Activated CD8-positive, alpha-beta memory T cell treated with anti-CD3 and anti-CD28 coated beads, Interleukin-2, amount 50 U/mL, for 48 hours (primary cell): Measurements from ENCODE around the gene NAB2.
"Not testable (repeated sequence)": the region's sequence is repeated elsewhere in the genome, so short reads cannot be mapped to it uniquely, and the experiment has no call there.

Source experiments
- DNase-seq: peaks from one replicate; pipeline ENCODE4 v3.0.0-alpha.2; 2020

The NAB2 gene

GRCh38 chr12:57088354-57089270, at the start of gene NAB2:
Gene NAB2 (plus strand): TSS chr12:57089114. CDS start chr12:57089272, 158 bp downstream.
- DNase-seq, result peak; percentile 91

- no peak for DNase-seq
These were observed 48.7 kb upstream of the NAB2 start for GRCh38 chr12:57040211-57040610.

GRCh38 chr12:57040750-57041149, 48.2 kb upstream of the NAB2 start:
- DNase-seq, result no peak

- DNase-seq, result no peak
These were observed 46.2 kb upstream of the NAB2 start for GRCh38 chr12:57042695-57043094.

- DNase-seq, result no peak
These were observed 44.4 kb upstream of the NAB2 start for GRCh38 chr12:57044468-57044867.

GRCh38 chr12:57044889-57045288, 44.0 kb upstream of the NAB2 start:
- DNase-seq, result no peak

GRCh38 chr12:57046086-57046791, 42.7 kb upstream of the NAB2 start:
- DNase-seq, result no peak

- DNase-seq, result peak; percentile 79
These were observed 41.7 kb upstream of the NAB2 start for GRCh38 chr12:57046947-57047890.

GRCh38 chr12:57047981-57048380, 40.9 kb upstream of the NAB2 start:
- no peak for DNase-seq

- no peak for DNase-seq
These were observed 40.3 kb upstream of the NAB2 start for GRCh38 chr12:57048423-57049118.

GRCh38 chr12:57049119-57049446, 39.8 kb upstream of the NAB2 start:
- no peak for DNase-seq

GRCh38 chr12:57049890-57050289, 39.0 kb upstream of the NAB2 start, which contains the start of gene MYO1A:
Gene MYO1A (minus strand): TSS chr12:57050129. CDS start chr12:57048323, 1,806 bp downstream.
- DNase-seq, result no peak

GRCh38 chr12:57051011-57051410, 37.9 kb upstream of the NAB2 start:
- DNase-seq, result no peak

GRCh38 chr12:57053146-57053545, 35.8 kb upstream of the NAB2 start:
- not testable (repeated sequence) for DNase-seq

GRCh38 chr12:57053901-57054300, 35.0 kb upstream of the NAB2 start:
- not testable (repeated sequence) for DNase-seq

GRCh38 chr12:57055824-57056223, 33.1 kb upstream of the NAB2 start:
- no peak for DNase-seq

GRCh38 chr12:57057067-57057751, 31.7 kb upstream of the NAB2 start:
- no peak for DNase-seq

GRCh38 chr12:57058454-57058853, 30.5 kb upstream of the NAB2 start:
- DNase-seq, result no peak

GRCh38 chr12:57063991-57064685, 24.8 kb upstream of the NAB2 start:
- no peak for DNase-seq

GRCh38 chr12:57066245-57066644, 22.7 kb upstream of the NAB2 start:
- DNase-seq, result no peak

GRCh38 chr12:57069523-57069922, 19.4 kb upstream of the NAB2 start:
- no peak for DNase-seq
